ENCODE data around the gene VASH1.

VASH1 gene

DNA sequence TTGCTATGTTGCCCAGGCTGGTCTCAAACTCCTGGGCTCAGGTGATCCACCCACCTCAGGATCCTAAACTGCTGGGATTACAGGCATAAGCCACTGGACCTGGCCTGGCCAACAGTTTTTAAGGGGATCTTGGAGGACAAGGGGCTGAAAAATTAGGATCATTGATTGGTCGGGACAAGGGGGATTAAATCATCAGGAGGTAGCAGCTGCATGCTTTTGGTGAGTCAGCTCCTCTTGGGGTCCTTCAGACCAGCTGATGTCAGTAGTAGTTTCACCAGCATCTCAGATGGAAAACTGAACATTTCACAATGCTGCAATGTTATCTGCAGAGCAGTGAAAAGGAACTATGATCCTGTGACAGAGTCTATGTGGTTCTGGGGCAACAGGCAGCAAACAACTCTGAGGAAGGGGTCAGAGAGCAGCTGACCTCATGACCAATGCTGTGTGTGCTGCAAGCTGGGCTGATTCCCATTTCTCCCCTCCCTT, 71.3 kb downstream of the VASH1 start:
- DNase-seq = no peak

All from fibroblast of skin of scalp (primary cell).